OCI-M2 (cell line): ENCODE results near the gene REPS1.
"Not testable (repeated sequence)": the region's sequence is repeated elsewhere in the genome, so short reads cannot be mapped to it uniquely, and the experiment has no call there.

ENCODE experiments used
- DNase-seq: peaks from one replicate; lab custom pipeline; 2025; ENCODE audit not compliant: unreplicated experiment; lab: John Stamatoyannopoulos, UW

Gene REPS1

DNA sequence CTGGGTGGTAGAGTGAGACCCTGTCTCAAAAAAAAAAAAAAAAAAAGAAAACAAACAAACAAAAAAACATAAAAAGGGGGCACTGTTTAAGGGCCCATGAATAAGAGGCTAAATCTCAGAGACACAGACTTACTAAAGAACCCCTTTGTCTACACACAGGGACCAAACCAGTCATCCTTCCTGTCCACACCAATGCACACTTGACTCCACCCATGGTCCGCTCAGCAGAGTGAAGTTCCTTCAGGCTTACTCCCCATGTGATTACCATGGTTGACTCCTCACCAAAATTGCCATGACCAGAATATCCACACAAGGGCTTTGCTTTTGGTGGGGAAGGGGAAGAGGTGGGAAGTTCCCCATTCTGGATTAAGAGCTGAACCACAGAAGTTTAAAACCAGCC, 19.4 kb upstream of the REPS1 start:
- no peak for DNase-seq

- DNase-seq: no peak
Observed at GRCh38 chr6:139006477-139006876, 18.4 kb upstream of the REPS1 start.

- DNase-seq: no peak
Observed at GRCh38 chr6:139003751-139004150, 15.7 kb upstream of the REPS1 start.

GRCh38 chr6:138999949-139000725, 12.1 kb upstream of the REPS1 start:
- no peak for DNase-seq

GRCh38 chr6:138997136-138997535, 9.1 kb upstream of the REPS1 start:
- DNase-seq: no peak

DNA sequence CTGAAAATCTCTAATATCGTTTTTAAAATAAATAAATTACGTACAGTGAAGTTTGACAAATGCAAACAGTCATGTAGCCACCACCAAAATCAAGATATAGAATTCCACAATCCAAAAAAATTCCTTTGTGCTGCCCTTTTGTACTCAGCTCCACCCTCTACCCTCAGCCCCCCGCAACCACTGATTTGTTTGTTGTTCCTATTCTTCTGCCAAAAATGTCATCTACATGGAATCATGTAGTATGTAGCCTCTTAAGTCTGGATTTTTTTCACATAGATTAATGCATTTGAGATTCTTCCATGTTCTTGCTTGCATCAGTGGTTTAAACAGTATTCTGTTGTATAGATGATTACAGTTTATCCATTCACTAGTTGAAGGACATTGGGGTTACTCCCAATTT, 8.5 kb upstream of the REPS1 start:
- DNase-seq: no peak

DNA sequence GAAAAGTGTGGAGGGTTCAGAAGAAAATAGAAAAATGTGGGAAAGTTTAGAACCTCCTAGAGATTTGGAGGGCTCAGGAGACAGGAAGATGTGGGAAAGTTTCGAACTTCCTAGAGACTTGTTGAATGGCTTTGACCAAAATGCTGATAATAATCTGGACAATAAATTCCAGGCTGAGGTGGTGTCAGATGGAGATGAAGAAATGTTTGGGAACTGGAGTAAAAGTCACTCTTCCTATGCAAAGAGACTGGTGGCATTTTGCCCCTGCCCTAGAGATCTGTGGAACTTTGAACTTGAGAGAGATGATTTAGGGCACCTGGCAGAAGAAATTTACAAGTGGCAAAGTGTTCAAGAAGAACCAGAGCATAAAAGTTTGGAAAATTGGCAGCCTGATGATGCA, 5.4 kb upstream of the REPS1 start:
- DNase-seq: not testable (repeated sequence)

DNA sequence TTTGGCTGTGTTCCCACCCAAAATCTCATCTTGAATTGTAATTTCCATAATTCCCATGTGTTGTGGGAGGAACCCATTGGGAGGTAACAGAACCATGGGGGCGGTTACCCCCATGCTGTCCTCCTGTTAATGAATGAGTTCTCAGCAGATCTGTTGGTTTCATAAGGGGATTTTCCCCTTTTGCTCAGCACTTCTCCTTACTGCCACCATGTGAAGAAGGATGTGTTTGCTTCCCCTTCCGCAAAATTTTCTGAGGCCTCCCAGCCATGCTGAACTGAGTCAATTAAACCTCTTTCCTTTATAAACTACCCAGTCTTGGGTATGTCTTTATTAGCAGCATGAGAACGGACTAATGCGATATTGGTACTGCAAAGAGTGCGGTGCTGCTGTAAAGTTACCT, 4.9 kb upstream of the REPS1 start:
- DNase-seq: not testable (repeated sequence)

GRCh38 chr6:138991206-138991605, 3.2 kb upstream of the REPS1 start:
- DNase-seq: no peak

DNA sequence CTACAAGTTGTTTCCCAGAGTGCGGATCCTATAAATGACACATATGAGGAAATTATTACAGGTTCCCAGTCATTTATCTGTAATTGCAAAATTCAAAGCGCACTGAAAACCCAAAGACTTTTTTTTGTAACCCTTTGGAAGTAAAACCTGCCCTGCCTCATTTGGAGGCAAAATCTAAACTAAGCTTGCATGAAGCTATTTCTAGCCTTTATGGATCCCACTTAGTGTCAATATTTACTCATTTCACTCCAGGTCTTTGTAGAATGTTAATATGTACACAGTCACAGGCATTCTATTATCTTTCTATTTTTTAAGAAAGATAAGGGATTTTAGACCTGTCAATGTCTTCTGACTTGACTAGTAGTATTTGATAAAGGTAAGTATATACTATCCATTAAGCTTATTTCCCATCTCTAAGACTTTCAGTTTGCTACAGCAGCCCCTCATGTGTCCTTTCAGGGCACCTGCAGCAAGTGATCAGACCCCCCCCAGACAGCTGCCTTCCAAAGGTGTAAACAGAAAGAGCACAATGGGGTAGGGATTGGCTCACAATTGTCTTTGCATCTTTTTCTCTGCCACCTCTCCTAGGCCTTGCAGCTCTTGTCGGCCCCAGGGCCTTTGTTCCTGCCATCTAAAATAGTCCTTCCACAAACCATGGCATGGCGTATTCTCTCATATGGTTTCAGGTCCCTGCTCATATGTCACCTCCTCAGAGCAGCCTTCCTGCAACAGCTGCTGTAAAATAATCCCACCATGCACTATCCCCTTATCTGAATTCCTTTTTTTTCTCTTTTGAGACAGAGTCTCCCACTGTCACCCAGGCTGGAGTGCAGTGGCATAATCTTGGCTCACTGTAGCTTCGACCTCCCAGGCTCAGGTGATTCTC, 1.3 kb upstream of the REPS1 start:
- DNase-seq: no peak

DNA sequence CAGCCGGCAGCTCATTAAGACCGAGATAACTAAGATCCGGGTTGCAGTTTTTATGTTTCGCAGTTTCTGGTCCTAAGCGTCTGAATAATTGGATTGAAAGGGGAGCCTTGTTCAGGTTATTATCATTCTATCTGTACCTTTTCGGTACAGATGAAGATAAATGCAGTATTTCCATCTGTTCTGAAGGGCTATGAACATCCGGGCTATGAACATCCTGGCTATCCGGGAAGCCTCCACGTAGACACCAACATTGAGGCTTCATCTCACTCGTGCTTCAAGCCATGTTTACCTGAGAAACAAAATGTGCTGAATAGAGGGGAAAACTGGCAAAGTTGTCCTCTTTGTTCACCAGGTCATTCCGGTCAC, 399 bp upstream of the REPS1 start:
- no peak for DNase-seq

DNA sequence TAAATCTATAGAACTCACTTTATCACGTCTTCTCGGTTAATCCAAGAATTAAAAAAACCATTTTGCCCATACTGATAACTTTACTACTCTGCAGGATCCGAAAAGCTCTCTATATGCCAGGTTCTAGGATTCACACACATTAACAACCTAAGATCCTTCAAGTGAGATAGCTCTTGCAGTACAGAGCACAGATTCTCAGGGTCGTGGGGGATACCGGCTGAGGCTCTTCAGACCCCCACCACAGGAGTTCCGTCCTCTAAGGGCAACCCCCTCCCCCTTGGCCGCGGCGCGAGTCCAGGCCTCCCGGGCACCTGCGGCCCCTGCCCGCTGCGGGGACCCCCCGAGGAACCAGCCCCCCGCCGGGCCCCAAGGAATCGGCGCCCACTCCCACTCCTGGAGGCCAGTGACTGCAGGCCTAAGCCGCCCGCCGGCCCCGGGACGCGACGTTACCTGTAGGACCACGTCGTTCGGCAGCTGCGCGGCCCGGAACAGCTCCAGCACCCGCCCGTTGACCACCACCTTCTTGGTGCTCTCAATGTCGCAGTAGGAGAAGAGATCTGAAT, 892 bp downstream of the REPS1 start:
- DNase-seq: no peak

DNA sequence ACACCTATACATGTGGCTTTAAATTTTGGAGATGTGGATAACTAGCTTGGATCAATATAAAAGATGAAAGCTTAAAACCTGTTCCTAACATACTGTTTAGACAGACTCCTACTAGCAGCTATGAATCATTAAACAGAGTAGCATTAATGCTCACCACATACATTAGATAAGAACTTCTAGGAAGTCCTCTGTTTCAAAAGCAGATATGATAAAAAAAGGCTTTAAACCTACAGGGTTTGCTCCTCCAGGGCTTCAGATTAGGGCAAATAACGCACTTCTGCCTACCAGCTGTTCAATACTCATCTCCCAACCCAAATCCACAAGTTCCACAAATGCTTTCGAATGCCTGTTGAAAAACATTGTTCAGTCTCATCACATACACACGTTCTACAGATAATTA, 1.5 kb downstream of the REPS1 start:
- DNase-seq: no peak

DNA sequence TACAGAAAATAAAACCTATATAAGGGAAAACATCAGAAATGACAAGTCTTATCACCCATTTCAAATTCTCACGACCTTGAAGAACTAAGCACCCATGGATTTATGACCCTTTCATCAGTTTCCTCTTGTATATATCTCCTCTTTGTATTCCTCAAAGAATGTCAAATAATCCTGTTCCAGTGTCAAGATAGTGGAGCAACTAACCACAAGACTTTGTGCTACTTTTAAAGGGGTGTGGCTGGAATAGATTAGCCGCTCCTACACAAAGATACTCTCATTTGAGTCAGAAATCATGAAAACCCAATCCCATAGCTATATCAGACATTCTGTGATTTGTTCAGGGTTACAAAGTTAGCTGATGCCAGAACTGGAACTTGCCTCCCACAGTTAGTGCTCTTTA, 6.6 kb downstream of the REPS1 start:
- no peak for DNase-seq

GRCh38 chr6:138979813-138980668, 8.0 kb downstream of the REPS1 start:
- DNase-seq: no peak

DNA sequence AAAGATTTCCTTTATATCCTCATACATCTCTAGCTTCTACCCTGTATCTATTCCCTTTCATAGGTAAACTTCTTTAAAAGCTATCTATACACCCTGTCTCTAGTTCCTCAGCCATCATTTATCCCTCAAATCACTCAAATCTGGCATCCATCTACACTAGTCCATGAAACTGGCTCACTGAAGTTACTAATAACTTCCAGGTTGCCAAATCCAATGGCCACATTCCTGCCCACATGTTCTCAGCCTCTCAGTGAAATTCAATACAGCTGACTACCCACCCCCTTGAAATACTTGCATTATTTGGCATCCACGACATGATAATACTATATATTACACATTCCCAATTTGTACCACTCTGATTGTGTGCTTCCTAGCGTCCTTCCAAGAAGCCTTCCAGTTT, 8.7 kb downstream of the REPS1 start:
- no peak for DNase-seq

DNA sequence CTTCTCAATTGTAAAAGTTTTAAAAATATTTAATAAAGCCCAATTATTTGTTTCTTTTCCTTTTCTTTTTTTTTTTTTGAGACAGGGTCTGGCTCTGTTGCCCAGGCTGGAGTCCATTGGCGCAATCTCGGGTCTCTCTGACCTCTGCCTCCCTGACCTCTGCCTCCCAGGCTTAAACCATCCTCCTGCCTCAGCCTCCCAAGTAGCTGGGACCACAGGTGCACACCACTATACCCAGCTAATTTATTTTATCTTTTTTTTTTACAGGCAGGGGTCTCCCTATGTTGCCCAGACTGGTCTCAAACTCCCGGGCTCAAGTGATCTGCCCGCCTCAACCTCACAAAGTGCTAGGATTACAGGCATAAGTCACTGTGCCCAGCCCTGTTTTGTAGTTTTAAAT, 9.8 kb downstream of the REPS1 start:
- DNase-seq: no peak

DNA sequence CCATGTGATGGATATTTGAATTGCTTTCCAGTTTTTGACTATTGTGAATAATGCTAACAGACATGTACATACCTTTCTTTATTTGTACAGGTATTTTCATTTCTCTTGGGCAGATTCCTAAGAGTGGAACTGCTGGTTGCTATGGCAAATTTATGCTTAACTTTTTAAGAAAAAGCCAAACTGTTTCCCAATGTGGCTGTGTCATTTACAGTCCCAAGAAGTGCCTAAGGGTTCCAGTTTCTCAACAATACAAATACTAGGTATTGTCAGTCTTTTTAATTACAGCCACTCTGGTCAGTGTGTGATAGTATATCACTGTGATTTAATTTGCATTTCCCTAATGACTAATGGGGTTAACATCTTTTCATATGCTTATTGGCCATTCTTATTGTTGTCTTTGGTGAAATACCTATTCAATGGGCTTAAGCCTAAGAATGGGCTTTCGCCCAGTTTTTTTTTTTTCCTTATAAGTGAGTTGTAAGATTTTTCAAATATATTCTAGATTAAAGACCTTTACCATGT, 10.3 kb downstream of the REPS1 start:
- DNase-seq: no peak

DNA sequence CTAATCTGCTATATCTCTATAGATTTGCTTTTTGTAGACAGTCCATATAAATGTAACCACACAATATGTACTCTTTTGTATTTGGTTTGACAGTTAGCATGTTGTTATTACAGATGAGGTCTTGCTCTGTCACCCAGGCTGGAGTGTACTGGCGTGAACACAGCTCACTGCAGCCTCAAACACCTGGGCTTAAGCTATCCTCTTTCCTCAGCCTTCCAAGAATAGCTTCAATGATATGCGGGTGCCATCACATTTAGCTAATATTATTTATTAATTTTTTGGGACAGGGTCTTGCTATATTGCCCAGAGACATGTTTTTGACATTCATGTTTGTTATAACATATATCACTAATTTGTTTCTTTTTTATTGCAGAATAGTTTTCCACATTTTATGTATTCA, 10.8 kb downstream of the REPS1 start:
- no peak for DNase-seq

DNA sequence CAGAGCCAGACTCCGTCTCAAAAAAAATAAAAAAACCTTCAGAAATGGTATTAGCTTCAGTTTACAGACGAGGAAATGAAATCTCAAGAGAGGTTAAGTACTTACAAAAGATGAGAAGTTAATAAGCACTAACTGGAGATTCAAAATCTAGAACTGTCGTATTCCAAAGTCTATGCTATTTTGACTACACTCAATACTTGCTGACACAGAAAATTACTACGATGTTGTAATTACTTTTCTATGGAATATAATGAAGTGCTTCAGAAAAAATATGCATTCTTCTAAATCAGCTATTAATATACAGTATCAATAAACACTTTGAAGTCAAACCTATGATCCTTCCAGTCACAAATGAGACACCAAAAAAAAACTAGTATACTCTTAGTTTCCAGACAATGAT, 12.2 kb downstream of the REPS1 start:
- no peak for DNase-seq
